NCI-H1092 treated with DMSO at 0.1 percent for 48 hours (cell line): Measurements from ENCODE around the gene PPL.

Experiments
- DNase-seq: peaks from one replicate; lab custom pipeline; 2025; lab: John Stamatoyannopoulos, UW

The PPL gene

GRCh38 chr16:4860727-4861342 lies 76.1 kb downstream of the PPL start:
- no peak for DNase-seq

GRCh38 chr16:4859900-4860255 lies 77.1 kb downstream of the PPL start:
- DNase-seq, result no peak

DNA sequence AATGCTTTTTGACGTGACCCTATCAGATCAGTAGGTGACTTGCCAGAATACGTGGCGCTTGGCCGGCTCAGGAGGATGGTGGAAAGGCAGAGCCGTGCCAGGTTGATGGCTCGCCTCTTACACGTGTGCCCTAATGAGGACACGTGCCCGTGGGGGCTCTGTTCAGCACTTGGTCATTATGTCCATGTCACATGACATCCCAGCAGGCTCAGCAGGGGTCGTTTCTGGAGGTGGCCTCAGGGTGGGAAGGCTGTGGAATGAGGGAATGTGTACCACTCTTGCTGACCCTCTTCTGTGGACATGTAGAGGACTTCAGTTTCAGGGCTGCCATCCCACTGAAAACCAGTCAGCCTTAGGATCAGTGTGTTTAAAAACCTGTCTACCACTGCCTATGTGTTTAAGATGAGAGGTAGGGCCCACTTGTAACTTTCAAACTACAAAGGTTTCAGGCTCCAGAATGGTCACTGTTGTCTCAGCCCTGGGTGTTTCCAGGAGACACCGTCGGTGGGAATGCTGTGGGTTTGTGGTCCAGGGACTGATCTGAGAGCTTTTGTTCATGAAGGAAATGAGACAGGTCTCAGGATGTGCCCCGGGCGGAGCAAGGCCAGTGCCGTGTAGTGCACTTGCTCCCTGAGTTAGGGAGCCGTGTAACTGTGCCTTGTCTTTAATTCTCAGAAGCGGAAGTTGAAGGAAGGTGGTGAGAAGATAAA lies 77.6 kb downstream of the PPL start:
- DNase-seq, result no peak

- no peak for DNase-seq
Observed at GRCh38 chr16:4855804-4856203, 81.1 kb downstream of the PPL start.

DNA sequence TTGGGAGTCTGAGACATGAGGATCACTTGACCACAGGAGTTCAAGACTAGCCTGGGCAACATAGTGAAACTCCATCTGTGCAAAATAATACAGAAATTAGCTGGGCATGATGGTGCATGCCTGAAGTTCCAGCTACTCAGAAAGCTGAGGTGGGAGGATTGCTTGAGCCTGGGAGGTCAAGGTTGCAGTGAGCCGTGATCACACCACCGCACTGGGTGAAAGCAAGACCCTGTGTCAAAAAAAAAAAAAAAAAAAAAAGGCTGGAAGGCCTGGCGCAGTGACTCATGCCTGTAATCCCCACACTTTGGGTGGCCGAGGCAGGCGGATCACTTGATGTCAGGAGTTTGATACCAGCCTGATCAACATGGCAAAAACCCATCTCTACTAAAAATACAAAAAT lies 81.6 kb downstream of the PPL start:
- no peak for DNase-seq

DNA sequence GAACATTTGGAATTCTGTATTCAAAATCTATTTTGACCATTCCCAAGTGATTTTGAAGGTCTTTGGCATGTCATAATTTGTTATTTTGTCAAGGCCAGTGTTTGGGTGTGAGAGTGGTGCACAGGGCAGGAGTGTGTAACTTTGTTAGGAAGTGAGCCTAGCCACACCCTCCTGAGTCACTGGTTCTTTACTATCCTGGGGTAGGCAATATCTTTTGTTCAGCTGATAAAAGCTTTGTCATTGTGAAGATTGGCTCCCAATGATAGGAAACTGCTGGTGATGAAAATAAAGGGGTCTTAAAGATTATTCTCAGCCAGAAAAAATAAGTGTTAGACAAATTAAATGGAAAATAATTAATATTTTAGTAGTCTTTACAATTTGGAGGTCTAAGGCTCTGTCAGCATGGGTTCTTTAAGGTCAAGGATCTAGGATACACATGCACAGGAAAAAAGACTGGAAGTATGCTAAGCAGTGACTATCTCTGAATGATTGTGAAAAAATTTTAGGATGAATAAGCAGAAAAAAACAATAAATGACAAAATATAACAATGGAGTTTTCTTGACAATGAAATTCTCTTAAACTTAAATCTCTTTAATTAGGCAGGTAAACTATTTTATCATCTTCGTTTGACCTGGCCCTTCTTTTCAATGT lies 84.6 kb downstream of the PPL start:
- no peak for DNase-seq

GRCh38 chr16:4850211-4850610 lies 86.7 kb downstream of the PPL start:
- DNase-seq, result no peak

DNA sequence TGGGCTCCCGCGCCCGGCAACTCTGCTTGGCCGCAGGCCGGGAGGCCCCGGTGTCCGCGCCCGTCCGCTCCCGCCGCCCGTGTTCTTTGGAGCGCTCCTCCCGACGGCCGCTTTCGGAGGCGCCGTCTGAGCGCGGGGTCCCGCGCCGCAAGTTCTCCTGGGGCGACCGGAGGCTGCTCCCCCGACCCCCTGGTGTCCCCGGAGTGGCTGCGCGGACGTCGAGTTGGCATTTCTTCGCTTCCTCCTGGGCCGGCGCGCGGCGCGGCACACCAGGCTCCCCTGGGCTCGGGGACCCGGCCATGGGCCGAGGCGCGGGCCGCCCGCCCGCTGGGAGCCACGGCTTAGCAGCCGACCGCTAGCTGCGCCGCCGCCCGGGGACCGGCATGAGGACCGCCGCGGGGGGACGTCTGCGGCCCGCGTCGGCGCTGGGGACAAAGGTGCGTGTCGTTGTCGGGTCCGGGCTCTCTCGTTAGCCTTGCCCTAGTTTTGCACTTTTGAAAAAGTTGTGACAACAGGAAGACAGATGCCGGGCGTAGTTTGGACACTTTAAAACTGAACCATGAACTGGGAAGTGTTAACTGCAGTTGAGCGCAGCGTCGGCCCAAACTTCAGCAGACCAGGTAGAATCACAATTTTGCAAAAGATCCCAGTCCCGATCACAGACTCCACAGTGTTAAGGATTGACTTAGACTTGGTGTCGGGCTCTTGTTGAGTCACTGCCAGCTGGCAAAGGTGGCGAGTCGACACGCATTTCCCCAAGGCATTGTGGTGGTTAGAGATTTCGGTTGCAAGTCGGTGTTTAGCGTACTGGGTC lies 89.0 kb downstream of the PPL start:
- DNase-seq, result no peak

- DNase-seq, result peak; percentile 97
Observed at GRCh38 chr16:4846901-4847773, 89.8 kb downstream of the PPL start, which contains the start of the genes GLYR1 and UBN1. Gene GLYR1, minus strand, starts transcription at chr16:4847288. Its CDS starts 23 bp downstream, at chr16:4847265. Gene UBN1, plus strand, starts transcription at chr16:4847481. Its CDS starts 5,437 bp downstream, at chr16:4852918.

- DNase-seq, result no peak
Observed at GRCh38 chr16:4846503-4846900, 90.4 kb downstream of the PPL start.

DNA sequence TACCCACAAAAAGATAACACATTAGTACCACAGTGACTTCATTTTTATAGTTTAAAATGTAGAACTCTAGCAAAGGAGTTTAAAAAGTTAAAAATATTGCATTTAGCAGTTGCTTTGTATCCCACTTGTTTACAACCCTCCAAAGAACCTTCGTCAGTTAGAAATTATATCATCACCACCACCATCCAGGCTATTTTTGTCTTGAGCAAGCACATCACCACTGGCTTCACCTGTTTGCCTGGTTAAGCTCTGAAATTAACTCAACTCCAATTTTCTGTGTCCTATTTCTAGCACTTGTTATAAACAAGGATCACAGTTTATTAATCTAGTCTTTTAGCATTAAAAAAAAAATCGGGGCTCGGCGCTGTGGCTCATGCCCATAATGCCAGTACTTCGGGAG lies 96.0 kb downstream of the PPL start:
- DNase-seq, result no peak

DNA sequence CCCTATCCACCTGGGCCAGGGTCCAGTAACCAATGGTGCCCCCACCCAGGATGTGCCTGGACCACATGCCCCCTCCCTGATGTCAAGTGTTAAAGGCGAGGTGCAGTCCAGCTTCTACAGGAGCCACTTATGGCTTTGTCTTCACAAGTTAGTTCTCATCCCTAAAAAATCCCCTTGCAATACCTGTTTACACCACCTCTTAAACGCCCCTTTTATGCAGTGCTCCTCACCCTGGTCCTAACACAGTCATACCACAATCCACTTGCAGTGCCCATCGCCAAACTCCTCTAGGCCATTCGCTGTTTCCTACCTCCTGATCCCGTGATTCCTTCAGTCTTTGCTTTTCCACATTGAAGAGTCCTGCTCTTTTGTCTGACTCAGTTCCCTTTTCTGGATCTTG lies 97.0 kb downstream of the PPL start:
- DNase-seq, result no peak

DNA sequence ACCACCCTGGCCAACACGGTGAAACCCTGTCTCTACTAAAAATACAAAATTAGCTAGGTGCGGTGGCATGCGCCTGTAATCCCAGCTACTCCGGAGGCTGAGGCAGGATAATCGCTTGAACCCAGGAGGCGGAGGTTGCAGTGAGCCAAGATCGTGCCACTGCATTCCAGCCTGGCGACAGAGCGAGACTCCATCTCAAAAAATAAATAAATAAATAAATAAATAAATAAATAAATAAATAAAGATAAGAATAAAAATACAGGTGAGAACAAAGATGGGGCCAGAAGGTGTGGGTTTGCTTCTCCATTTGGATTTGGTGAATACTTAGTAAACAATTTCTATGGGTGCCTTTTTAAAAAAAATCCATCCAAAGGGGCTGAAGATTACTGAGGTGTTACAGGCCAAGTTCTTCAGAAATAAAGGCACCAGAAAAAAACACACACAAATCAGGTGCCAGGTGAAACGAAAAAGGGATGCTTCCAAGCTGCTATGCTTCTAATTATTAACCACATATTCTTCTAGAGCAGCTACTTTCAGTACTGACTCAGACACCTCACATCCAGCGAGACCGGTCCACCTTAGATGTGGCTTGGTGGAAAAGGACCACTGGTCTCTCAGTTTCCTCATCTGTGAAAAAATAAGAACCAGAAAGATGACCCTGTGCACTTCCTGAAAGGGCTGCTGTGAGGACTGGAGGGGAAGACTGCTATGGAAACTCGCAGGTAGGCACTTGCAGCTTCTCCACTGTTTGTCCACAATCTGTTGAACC lies 99.0 kb downstream of the PPL start:
- DNase-seq, result no peak

- DNase-seq, result no peak
Observed at GRCh38 chr16:4836727-4837126, 100.2 kb downstream of the PPL start.

GRCh38 chr16:4833584-4833983 lies 103.4 kb downstream of the PPL start:
- DNase-seq, result no peak

DNA sequence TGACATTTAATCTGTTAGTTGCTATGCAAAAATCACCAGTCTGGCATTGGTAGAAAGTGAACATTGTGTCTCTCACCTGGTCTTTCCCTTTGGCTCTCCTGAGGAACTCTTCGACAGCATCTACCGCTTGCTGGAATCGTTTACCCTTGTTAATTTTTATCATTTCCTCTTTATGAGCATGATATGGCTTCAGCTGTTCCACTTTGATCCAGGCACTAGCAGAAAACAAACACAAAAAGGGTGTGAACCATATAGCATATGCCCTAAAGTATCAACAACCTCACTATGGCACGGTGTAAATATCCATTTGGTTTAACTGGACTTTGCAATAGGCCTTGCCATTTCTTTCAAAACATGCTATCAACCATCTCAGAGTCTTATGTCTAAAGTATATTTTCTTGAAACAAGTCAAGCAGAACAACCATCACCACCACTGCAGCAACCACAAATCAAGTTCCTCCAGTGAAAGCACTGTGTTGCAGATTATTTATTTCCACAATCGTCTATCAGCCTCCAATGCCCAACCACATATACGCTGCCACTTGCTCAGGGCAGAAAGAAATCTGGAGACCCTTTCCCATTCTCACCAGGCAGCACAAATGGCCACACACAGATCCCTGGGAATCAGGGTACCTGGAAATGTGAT lies 104.1 kb downstream of the PPL start:
- DNase-seq, result no peak
